22Rv1 (cell line): ENCODE measurements around the gene TRIP6.

ENCODE experiments used
- CTCF ChIP-seq: fragments of 450-650 bp; IDR thresholded peaks from 2 replicates; pipeline ENCODE4 v1.5.1; 2017; ENCODE audit warnings: mild to moderate bottlenecking
- ZFX ChIP-seq: fragments of 450-650 bp; IDR thresholded peaks from 2 replicates; pipeline ENCODE4 v1.6.1; 2017; ENCODE audit warnings: antibody characterized with exemption, borderline replicate concordance

DNA sequence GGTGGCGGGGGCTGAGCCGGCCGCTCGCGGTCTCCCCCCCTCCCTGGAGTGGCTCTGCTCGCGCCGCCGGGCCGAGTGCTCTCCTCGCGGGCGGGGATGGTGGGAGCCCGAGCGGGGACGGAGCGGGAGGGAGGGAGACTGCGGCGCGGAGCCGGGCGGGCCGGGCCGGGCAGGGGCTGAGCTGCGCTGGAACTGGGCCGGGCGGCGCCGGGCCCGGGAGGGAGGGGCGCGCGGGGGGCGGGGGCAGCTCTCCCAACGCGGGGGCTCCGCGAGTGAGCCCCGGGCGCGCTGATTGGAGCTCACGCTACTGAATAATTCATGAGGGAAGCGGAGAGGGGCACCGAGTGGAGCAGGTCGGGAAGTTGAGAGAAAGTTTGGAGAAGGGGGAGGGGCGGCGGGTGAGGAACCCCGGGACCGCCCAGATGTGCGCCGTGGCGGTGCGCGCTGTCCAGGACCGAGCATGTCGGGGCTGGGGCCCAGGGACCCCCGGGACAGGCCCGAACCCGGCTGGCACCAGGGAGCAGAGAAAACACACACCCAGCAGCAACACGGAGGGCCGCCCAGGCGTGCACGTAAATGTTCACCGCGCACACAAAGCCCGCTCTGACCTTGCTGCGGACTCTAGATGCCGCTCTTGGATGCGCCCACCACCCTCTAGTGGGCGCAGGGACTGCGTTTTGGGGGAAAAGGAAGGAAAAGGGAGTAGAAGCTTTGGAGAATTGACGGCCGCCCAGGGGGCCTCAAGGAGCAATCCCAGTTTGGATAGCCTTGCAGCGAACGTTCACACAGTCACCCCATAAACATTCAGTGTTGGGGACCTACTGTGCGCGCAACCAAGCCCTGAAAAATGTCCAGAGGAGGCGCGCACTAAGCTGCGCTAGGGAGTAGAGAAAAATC lies 39.6 kb upstream of the TRIP6 start, which contains the start of gene EPHB4:
- TF ChIP-seq CTCF: peak; percentile 53
- no peak for TF ChIP-seq ZFX
